CD4-positive, alpha-beta T cell treated with Interleukin-21 for 1 hour (primary cell): ENCODE measurements around the gene C22orf39.

ENCODE experiments used
- DNase-seq: peaks from one replicate; pipeline ENCODE4 v3.0.0-alpha.2; 2020

C22orf39 gene

DNA sequence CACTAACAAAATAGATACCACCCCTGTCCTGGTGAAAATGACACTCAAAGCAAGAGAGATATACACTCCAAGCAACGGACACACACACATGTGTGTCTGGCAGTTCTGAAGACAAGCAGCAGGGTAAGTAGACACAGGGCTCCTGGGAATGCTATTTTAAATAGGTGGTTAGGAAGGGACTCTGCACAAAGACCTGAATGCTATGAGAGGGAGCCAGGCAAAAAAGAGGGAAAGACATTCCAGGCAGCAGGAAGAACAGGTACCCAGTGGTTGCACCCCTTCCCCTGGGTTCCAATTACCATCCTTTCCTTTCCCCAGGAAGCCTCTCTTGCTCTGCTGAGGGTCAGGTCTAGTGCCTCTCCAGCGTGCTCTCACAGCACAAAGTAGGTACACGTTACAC lies 28.5 kb upstream of the C22orf39 start:
- no peak for DNase-seq

DNA sequence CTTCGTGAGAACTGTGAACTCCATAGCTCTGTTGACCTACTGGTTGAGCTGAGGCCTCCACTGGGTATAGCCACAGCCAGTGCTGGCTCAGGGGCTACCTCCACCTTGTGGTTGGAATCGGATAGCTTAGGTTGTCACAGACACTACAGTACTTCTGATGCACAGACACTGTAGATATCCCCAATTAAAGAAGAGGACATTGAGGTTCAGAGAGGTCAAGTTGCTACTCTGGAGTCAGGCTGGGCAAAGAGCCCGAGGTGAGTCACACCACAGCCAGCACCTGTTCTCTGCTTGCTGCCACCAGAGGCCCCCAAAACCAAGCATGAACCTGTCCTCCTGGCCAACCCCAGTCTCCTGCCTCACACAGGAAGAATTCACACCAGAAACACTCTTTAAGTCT lies 26.1 kb upstream of the C22orf39 start:
- no peak for DNase-seq

DNA sequence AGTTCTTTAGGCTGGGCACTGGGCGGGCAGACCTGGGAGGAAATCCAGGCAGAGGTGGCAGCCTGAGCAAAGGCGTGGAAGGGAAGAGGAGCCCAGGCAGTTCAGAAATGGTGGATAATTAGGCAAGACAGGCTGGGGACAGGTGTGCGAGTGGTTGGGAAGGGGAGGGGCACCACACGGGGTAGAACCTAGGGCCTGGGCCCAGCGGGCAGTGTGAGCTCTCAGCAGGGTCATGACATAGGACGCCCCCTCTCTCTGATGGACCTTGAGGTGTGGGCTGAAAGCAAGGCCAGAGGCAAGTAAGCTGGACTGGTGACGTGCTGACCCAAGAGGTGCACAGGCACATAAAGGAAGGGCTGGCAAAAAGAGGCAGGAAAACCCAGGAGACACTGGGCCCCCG lies 24.7 kb upstream of the C22orf39 start:
- DNase-seq: no peak

DNA sequence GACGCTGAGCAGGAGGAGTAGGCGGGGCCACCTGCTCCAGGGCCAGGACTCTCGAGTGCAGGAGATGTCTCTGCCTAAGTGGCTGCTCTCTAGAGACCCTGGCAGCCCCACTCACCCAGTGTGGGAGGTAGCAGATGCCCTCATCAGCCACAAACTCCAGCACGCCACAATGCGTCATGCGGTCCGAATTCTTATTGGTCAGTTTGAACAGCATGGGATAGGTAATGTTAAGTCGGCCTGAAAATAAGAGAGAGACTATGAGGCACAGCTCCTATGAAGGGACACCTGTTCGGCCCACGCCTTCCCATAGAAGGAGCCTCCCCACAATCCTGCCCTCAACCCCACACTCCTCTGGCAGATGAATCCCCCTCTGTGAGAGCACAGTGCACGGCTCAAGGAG lies 24.1 kb upstream of the C22orf39 start:
- no peak for DNase-seq

DNA sequence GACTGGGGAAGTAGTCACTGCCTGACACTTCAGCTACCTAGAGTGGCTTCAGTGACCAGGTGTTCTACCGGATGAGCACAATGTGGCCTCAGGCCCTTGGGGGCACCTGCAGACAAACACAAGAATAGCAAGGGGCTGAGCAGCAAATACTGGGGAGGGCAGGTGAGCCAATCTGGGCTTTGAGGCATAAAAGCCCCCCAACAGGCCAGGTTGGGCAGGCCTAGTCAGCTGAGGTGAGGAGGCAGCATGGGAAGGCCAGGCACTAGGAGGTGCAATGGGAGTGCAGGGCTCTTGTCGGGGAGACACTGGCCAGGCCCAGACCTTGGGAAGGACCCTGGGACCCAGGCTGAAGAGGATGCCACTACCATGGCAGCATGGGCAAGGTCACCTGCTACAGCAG lies 22.5 kb upstream of the C22orf39 start:
- no peak for DNase-seq

DNA sequence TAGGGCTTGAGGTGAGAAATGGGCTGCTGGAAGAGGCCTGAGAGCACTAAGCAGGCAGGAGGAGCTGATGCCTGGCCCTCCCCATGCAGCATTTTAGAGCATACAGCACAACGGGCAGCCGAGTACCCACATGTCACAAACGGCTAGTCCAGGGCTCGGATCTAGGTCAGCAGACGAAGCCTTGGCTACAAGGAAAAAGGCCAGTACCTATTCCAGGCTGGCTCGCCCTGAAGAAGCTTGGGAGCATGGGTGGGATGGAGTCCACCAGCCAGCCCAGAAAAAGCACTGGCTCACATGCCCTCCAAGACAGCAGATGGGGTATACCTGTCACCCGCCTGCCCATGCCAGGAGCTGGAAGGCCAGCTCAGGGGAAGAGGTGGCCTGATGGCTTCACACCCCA lies 21.9 kb upstream of the C22orf39 start:
- DNase-seq: no peak

DNA sequence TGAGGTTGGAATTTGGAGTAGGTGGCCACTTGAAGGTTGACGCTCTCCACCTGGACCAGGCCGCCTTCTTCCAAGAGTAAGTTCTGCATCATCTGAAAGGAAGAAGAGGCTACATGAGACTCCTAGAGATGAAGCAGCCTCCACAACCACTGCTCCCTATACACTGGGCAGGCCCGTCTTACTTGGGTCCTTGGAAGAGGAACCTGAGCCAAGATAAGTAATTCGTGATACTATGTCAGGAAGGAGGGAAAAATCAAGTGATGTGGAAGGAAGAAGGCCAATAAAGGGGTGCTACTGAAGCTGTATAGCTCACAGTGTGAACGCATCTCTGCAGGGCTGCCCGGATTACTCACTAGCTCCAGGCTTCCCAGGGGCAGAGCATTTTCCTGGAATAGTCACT lies 20.4 kb upstream of the C22orf39 start:
- no peak for DNase-seq

DNA sequence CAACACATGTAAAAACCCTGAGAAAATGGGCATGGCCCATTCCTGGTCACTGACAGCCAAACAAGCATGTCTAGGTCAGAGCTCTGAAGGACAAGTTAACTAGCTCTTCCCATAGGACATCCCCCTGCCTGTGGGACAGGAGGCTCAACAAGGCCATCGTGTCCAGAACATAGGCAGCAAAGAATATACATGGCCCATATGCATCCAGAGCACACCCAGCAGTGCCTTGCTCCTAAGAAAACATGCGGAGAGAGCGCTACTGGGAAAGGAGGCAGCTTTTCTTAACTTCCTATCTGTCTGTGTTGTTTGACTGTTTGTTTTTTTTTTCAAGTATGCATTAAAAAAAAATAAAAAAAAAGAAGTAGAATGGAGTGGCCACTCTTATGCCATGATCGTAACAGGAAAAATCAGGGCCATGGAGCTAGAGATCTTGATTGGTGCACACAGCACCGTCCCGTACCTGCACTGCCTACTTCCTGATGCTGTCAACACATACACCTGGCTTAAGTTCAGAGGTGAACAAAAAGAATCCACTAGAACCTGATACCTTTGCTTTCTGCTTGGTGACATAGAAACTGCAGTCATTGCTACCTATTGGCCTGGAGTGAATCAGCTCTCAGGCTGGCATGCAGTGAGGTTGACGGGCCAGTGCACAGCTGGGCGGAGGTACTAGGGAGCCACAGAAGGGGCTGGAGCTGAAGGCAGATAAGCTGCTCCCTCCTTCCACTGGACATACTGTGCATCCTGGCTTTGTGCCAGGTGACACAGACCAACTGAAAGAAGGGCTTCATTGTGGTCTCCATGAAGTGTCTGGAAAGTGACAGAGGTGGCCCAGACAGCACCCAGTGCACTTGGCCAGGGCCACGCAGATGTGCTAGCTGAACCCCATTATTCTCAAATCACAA lies 19.6 kb upstream of the C22orf39 start:
- no peak for DNase-seq

DNA sequence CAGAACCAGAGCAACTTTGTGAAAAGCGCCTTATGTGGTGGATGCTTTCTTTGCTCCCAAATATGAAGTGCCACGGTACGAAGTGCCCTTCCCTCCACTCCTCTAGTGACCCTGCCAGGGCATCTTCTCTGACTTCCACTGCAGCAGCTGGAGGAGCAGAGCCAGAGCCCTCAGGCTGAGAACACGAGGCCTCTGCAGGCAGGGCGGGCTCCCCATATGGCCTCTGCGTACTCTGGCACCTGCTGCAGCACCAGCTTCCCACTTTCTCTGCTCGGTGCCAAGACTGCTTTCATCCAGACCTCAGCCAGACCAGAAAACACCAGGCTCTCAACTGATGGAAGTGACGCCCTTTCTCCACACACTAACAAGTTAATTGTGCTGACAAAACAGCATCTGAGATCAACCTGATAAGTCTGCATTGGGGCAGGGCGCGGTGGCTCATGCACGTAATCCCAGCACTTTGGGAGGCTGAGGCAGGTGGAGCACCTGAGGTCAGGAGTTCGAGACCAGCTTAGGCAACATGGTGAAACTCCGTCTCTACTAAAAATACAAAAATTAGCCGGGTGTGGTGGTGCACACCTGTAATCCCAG lies 18.7 kb upstream of the C22orf39 start:
- no peak for DNase-seq

DNA sequence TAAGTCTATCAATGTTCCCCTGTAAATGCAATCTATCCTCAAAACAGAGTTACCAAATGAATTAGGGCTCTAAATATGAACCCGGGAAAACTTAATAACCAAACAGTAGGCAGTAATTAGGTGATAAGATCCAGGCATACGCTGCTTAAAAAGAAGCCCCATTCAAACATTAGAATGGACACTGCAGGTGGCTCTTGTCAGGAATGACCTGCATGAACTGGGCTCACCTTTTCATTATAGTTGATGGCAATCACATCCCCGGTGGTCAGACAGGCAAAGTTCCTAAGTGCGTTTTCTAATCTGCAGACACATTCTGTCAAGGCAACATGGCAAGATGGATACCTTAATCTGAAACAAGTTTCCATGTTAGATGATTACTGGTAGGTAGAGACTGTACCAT lies 17.5 kb upstream of the C22orf39 start:
- DNase-seq: no peak

DNA sequence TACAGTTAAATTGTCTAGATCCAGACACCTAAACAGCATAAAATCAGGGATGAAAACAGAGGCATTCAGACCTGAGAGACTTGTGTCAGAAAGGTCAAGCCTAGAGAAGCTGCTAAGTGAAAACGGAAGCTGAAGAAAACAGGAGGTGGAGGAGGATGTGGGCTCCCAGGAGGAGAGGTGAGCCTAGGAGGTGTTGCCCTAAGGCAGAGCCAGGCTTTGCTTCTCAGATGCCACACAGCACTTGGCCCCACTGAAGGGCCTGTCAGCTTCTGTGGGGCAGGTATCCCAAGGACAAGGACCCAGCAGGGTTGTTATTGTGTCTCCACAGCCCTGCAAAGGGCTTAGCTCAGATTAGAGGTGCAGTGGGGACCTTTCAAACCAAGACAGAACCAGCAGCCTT lies 17.0 kb upstream of the C22orf39 start:
- no peak for DNase-seq

DNA sequence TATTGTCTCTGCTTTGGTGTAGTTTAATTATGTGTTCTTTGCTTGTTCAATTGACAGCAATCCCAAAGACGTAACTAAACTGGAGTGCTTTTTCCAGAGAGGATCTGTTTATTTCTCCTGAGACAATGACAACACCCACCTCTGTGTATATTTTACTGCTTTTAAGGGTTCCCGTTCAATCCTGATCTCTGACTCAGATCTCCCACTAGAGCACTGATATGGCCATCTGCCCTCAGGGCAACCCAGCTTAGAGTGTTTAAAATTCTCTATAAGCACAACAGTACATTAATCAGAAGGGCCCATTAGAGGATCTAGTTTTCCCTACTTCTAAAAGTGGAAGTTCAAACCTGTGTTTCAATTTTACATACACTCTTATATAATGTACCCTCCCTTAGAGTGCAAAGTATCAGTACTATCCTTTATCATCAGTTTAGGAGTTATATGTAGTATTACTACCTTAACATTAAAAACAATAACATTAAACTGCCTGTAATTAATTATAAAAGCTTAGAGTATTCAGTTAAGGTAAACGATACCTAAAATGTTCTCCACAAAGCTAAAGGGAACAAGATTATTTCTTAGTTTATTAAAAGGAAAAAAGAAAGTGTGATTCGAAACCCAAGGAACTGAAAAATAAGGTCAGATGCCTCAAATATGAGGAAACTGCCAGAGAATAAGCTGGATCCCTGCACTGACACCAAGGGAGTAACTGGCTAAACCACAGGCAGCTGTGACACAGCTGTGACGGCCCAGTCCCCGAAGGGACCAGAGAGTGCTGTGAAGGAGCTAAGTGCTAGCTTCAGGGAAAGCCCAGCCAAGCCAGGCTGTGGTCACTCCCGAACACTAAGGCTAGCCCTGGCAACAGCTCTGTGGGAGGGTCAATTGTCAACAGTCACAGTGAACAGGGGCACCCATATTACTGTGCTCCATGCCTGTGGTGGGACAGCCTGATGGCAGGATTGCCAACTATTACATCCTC lies 16.3 kb upstream of the C22orf39 start:
- no peak for DNase-seq

DNA sequence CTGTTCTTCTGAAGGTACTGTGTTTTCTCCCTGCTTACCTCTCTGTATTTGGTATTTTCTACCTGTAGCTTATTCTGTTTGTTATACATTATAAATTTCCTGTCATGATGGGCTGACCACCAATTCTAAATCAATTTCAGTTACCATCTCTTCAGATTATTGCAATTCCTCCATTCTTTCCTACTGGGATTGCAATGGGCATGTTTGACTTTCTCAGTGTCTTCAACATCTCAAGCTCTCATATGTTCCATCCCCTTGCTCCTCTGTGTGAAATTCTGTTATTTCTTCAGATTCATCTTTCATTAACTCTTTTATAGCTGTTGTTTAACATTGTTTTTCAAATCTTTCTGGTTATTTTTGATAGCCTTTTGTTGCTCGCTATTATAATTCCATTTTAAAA lies 15.5 kb upstream of the C22orf39 start:
- DNase-seq: no peak

DNA sequence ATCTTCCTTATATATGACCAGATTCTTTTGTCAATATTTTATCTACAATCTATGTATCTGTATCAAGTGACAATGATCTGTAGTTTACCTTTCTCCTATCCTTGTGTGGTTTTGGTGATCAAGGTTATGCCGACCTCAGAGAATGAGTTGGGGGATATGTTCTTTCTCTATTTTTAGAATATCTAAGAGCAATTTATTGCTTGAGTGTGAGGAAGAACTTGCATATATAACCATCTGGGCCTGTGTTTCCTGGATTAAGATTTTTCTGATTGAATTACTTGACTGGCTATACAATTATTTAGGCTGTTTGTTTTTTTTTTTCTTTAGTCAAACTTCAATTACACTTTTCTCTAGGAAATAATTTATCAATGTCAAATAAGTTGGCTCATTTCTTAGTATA lies 14.0 kb upstream of the C22orf39 start:
- DNase-seq: no peak

DNA sequence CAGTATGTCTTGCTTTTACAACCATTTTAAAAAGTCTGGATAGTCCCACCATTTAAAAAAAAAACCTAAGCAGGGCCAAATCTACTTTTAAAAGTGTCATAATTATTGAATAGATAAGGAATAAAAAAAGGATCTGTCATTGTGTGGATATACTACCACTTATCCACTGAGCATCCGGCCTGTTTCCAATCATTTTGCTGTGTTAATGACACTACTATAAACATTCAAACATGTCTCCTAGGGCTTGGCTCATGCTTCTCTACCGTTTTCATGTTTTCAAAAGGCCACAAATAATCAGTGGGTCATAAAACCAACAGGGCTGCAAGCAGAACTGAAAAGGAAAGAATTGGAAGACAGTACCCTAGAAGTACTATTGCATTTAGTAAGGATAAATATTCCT lies 12.5 kb upstream of the C22orf39 start:
- no peak for DNase-seq

DNA sequence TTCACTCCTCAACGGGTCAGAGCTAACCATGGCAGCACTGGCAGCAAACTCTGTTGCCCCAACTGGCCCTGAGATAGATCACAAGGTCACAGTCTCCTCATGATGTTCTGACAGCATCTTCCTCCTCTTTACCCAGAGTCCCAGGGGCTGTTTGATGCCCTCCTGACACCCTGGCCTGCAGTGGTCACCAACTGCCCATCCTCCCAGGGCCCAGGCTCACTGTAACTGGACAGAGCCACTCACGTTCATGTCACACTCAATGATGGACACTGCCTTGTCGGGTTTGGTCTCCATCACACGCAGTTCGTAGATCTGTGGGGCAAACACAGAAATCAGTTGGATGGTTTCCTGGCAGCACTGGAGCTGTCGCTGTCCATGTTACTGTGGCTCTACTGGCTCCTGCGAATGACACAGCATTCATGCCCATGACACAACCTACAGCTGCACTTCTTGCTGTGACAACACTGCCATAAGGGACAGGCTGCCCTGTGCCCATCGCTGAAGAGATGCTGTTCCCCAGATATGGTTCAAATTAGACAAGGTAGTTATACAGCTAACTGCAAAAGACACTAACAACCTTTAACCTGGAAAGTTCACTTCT lies 10.4 kb upstream of the C22orf39 start:
- no peak for DNase-seq

DNA sequence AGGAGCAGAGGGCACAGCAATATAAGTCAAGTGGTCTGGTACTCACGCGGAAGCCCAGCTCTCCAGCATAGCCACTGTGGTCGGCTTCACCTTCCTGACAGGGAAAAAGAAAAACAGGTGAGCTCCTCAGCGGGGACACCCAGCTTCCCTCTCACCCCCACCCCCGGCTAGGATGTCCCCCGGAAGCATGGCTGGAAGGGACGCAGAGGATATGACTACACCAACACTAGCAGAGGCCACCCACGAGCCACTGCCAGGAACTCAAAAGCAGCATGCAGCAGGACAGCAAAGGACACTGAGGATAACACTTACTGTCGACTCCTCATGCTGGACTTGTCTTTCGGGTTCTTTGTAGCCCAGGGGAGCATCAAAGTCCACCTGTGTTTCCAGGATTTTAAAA lies 9.0 kb upstream of the C22orf39 start:
- DNase-seq: no peak

DNA sequence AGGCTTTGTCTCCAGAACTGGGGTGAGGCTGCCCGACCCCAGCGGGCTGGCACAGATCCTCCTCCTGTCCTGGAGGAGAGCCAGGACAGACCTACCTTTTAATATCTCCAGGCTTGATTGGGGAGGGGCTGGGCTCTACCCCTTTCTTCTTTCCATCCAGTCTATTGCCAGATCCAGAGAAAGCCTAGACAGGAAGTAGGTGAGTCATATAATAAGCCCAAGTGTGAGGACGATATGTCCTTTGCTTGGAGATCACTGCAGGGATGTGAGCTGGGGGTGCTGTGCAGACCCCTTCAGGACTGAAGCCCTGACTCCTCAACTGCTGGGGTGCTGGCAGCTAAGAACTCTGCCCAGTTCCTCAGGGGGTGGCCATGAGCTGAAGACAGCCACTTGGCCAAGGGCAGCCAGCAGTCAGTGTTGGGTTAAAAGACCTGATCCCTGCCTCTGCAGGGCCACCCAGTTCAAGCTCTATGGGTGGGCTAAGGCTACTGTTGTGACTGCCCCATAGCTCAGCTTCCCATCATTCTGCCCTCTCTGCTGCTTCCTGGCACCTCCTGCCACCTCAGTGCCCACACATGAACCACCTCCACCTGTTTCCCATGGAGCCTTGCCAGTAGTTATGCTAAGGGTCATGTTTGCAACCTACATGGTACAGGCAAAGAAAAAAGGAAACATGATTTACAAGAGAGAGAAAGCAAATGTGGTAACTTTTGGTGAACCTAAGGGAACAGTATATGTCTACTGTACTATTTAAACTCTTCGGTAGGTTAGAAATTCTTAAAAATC lies 8.3 kb upstream of the C22orf39 start:
- DNase-seq: no peak

DNA sequence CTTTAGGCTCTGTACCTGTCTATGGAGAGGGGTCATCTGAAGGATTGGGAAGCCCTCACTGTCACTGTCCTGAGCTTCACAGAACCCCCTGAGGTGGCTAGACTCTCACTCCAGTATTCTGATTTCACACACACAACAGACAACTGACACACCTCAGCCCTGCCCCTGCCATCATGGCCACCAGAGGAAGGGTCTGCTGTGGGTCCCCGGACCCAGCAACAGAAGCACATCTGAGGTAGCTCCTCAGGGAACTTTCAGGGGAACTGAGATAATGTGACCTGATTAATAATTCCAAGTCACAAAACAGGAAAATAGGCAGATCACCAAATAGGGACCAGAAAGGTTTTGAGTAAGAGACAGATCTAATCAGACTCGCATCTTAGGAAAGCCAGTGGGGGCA lies 7.5 kb upstream of the C22orf39 start:
- DNase-seq: no peak

DNA sequence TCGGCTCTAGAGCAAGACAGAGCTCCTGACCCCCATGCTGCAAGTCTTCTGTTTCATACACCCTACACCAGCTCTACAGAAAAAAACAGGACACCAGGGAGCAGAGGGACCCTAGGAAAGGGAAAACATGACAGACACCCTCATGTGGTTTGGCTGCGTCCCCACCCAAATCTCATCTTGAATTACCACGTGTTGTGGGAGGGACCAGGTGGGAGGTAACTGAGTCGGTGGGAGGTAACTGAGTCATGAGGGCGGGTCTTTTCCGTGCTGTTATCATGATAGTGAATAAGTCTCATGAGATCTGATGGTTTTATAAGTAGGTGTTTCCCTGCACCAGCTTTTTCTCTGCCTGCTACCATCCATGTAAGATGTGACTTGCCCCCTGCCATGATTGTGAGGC lies 6.6 kb upstream of the C22orf39 start:
- no peak for DNase-seq

DNA sequence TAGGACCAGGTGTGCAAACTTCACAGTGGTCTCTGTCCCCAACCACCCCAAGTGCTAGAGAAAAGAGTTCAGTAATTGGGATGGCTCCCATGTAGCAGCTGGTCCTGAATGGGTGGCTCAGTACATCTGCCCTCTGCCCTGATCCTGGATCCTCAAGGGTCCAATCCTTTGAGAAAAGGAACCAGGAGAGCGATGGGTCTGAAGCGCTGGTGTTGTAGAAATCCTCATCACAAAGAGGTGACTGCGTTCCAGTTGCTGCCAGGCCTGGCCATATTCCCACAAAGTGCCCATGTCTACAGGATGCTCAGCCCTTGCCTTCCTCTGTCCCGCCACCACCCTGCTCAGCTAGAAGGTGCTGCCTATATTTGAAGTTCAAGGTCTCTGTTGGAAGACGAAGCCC lies 6.2 kb upstream of the C22orf39 start:
- DNase-seq: no peak

DNA sequence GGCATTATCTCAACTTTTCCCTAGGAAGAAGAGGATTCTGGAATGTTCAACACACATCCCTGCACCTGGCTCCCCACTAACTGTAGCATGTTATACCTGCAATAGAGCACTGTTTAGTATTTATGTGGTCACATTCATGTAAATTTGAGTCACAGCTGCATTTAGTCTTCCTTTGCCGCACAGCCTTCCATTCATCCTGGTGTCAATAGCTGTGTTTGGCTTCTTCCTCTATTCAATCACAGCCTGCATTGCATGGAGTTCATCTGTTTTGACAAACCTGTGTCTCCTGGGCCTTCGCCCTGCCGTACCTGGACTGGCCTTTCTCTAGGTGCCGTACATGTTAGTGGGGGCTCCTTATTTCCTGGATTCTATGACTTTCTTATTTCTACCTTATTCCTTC lies 4.1 kb upstream of the C22orf39 start:
- no peak for DNase-seq
